Activated naive CD4-positive, alpha-beta T cell treated with anti-CD3 and anti-CD28 coated beads, Interleukin-2, amount 10 ng/mL, durations not matched to agents 7 days and 5 days (primary cell): ENCODE measurements around the gene NTM.

Source experiments
- CTCF ChIA-PET: fragments of 350-600 bp; sonication (Branson Sonifier 250); formaldehyde crosslinking; loops from one replicate; lab custom pipeline; 2021; ENCODE audit warnings: antibody characterized with exemption; lab: Charles Lee
- DNase-seq: peaks from one replicate; pipeline ENCODE4 v3.0.0-alpha.2; 2020
- H3K27ac Mint-ChIP-seq: one replicate; pipeline ENCODE4 v1.8.0; 2021; ENCODE audit warnings: mild to moderate bottlenecking, moderate library complexity, mixed read lengths
- H3K27me3 Mint-ChIP-seq: one replicate; pipeline ENCODE4 v1.8.0; 2021; ENCODE audit warnings: mild to moderate bottlenecking, mixed read lengths
- H3K36me3 Mint-ChIP-seq: one replicate; pipeline ENCODE4 v1.8.0; 2021; ENCODE audit warnings: mixed read lengths
- H3K4me1 Mint-ChIP-seq: one replicate; pipeline ENCODE4 v1.8.0; 2021; ENCODE audit warnings: mixed read lengths
- H3K4me3 Mint-ChIP-seq: one replicate; pipeline ENCODE4 v1.8.0; 2021; ENCODE audit warnings: mild to moderate bottlenecking, moderate library complexity, mixed read lengths
- H3K9me3 Mint-ChIP-seq: one replicate; pipeline ENCODE4 v1.8.0; 2021; ENCODE audit warnings: mixed read lengths

NTM gene

GRCh38 chr11:131723088-131723487 is 352.7 kb downstream of the NTM start:
- no peak overlapping the region for H3K27ac Mint-ChIP-seq
- peaks cover 2% of the 10 kb centered on the region for H3K9me3 Mint-ChIP-seq
- CTCF ChIA-PET, result no interaction called here
- H3K27me3 Mint-ChIP-seq, result no peaks in the 10 kb centered on the region
- H3K36me3 Mint-ChIP-seq, result no peaks in the 10 kb centered on the region
- no peak for DNase-seq
- H3K4me3 Mint-ChIP-seq, result no peak overlapping the region
- H3K4me1 Mint-ChIP-seq, result no peaks in the 10 kb centered on the region

GRCh38 chr11:131724436-131724975 is 354.1 kb downstream of the NTM start:
- no peaks in the 10 kb centered on the region for H3K4me1 Mint-ChIP-seq
- no peaks in the 10 kb centered on the region for H3K36me3 Mint-ChIP-seq
- no peak for DNase-seq
- no peaks in the 10 kb centered on the region for H3K27me3 Mint-ChIP-seq
- H3K4me3 Mint-ChIP-seq, result no peak overlapping the region
- CTCF ChIA-PET, result no interaction called here
- peaks cover 2% of the 10 kb centered on the region for H3K9me3 Mint-ChIP-seq
- no peak overlapping the region for H3K27ac Mint-ChIP-seq

GRCh38 chr11:131734871-131735270 is 364.5 kb downstream of the NTM start:
- H3K36me3 Mint-ChIP-seq, result no peaks in the 10 kb centered on the region
- CTCF ChIA-PET, result no interaction called here
- H3K4me3 Mint-ChIP-seq, result no peak overlapping the region
- H3K4me1 Mint-ChIP-seq, result no peaks in the 10 kb centered on the region
- no peaks in the 10 kb centered on the region for H3K9me3 Mint-ChIP-seq
- no peak overlapping the region for H3K27ac Mint-ChIP-seq
- no peaks in the 10 kb centered on the region for H3K27me3 Mint-ChIP-seq
- no peak for DNase-seq

GRCh38 chr11:131737357-131737756 is 366.9 kb downstream of the NTM start:
- H3K27me3 Mint-ChIP-seq, result no peaks in the 10 kb centered on the region
- H3K27ac Mint-ChIP-seq, result no peak overlapping the region
- no peaks in the 10 kb centered on the region for H3K9me3 Mint-ChIP-seq

GRCh38 chr11:131739243-131739882 is 368.9 kb downstream of the NTM start:
- Mint-ChIP-seq H3K27me3 (no peaks in the 10 kb centered on the region), H3K4me3 (no peak overlapping the region), H3K36me3 (no peaks in the 10 kb centered on the region), H3K27ac (no peak overlapping the region), H3K9me3 (no peaks in the 10 kb centered on the region), H3K4me1 (no peaks in the 10 kb centered on the region)
- DNase-seq, result no peak
- CTCF ChIA-PET, result no interaction called here

More at GRCh38 chr11:131737357-131737756, 366.9 kb downstream of the NTM start:
- Mint-ChIP-seq H3K4me3 (no peak overlapping the region), H3K4me1 (no peaks in the 10 kb centered on the region), H3K36me3 (no peaks in the 10 kb centered on the region)
- DNase-seq, result no peak
- CTCF ChIA-PET, result no interaction called here

GRCh38 chr11:131744847-131745246 is 374.4 kb downstream of the NTM start:
- Mint-ChIP-seq H3K4me3 (no peak overlapping the region), H3K36me3 (no peaks in the 10 kb centered on the region), H3K4me1 (no peaks in the 10 kb centered on the region), H3K27ac (no peak overlapping the region), H3K9me3 (no peaks in the 10 kb centered on the region), H3K27me3 (no peaks in the 10 kb centered on the region)
- CTCF ChIA-PET, result no interaction called here
- no peak for DNase-seq

GRCh38 chr11:131745405-131745804 is 375.0 kb downstream of the NTM start:
- Mint-ChIP-seq H3K4me1 (no peaks in the 10 kb centered on the region), H3K4me3 (no peak overlapping the region), H3K9me3 (no peaks in the 10 kb centered on the region), H3K27ac (no peak overlapping the region), H3K36me3 (no peaks in the 10 kb centered on the region), H3K27me3 (no peaks in the 10 kb centered on the region)
- no peak for DNase-seq
- CTCF ChIA-PET, result no interaction called here

- Mint-ChIP-seq H3K27ac (no peak overlapping the region), H3K36me3 (no peaks in the 10 kb centered on the region), H3K4me3 (no peak overlapping the region), H3K4me1 (no peaks in the 10 kb centered on the region), H3K9me3 (no peaks in the 10 kb centered on the region), H3K27me3 (no peaks in the 10 kb centered on the region)
- DNase-seq, result no peak
- CTCF ChIA-PET, result no interaction called here
These were observed 375.8 kb downstream of the NTM start for GRCh38 chr11:131746201-131746600.

- H3K9me3 Mint-ChIP-seq, result peaks cover 3% of the 10 kb centered on the region
These were observed 378.0 kb downstream of the NTM start for GRCh38 chr11:131748151-131749050.

GRCh38 chr11:131749101-131749500 is 378.7 kb downstream of the NTM start:
- no peaks in the 10 kb centered on the region for H3K27me3 Mint-ChIP-seq
- no peak for DNase-seq
- no peak overlapping the region for H3K4me3 Mint-ChIP-seq
- CTCF ChIA-PET, result interaction anchor here (1.2 to 1.8 kb wide), 2 partner anchors 22 to 378 kb away, joined by 3 to 5 read pairs; no protein-coding TSS in a partner anchor
- no peak overlapping the region for H3K27ac Mint-ChIP-seq
- H3K36me3 Mint-ChIP-seq, result no peaks in the 10 kb centered on the region
- H3K9me3 Mint-ChIP-seq, result peaks cover 5% of the 10 kb centered on the region
- no peaks in the 10 kb centered on the region for H3K4me1 Mint-ChIP-seq

More at GRCh38 chr11:131748151-131749050, 378.0 kb downstream of the NTM start:
- Mint-ChIP-seq H3K27me3 (no peaks in the 10 kb centered on the region), H3K4me3 (no peak overlapping the region), H3K4me1 (no peaks in the 10 kb centered on the region), H3K36me3 (no peaks in the 10 kb centered on the region), H3K27ac (no peak overlapping the region)
- DNase-seq, result peak; percentile 48
- CTCF ChIA-PET, result interaction anchor here (0.7 to 1.8 kb wide), 9 partner anchors 9 to 1194 kb away, joined by 3 to 6 read pairs (median 4); no protein-coding TSS in a partner anchor

- no peak for DNase-seq
- no peaks in the 10 kb centered on the region for H3K4me1 Mint-ChIP-seq
- H3K27ac Mint-ChIP-seq, result no peak overlapping the region
- CTCF ChIA-PET, result no interaction called here
- H3K4me3 Mint-ChIP-seq, result no peak overlapping the region
- peaks cover 5% of the 10 kb centered on the region for H3K9me3 Mint-ChIP-seq
- no peaks in the 10 kb centered on the region for H3K36me3 Mint-ChIP-seq
- no peaks in the 10 kb centered on the region for H3K27me3 Mint-ChIP-seq
These were observed 379.7 kb downstream of the NTM start for GRCh38 chr11:131750152-131750551.

GRCh38 chr11:131750692-131751091 is 380.3 kb downstream of the NTM start:
- CTCF ChIA-PET, result interaction anchor here (0.7 kb wide), 1 partner anchor 153 kb away, joined by 3 read pairs; no protein-coding TSS in a partner anchor
- Mint-ChIP-seq H3K4me1 (no peaks in the 10 kb centered on the region), H3K36me3 (no peaks in the 10 kb centered on the region), H3K9me3 (peaks cover 5% of the 10 kb centered on the region), H3K27me3 (no peaks in the 10 kb centered on the region), H3K4me3 (no peak overlapping the region), H3K27ac (no peak overlapping the region)
- DNase-seq, result no peak

GRCh38 chr11:131754671-131755070 is 384.3 kb downstream of the NTM start:
- H3K4me1 Mint-ChIP-seq, result no peaks in the 10 kb centered on the region
- no peak for DNase-seq
- H3K27ac Mint-ChIP-seq, result no peak overlapping the region
- H3K9me3 Mint-ChIP-seq, result peaks cover 5% of the 10 kb centered on the region
- no peaks in the 10 kb centered on the region for H3K27me3 Mint-ChIP-seq
- CTCF ChIA-PET, result no interaction called here
- H3K36me3 Mint-ChIP-seq, result no peaks in the 10 kb centered on the region
- H3K4me3 Mint-ChIP-seq, result no peak overlapping the region

GRCh38 chr11:131756479-131757110 is 386.2 kb downstream of the NTM start:
- Mint-ChIP-seq H3K9me3 (peaks cover 11% of the 10 kb centered on the region), H3K27me3 (no peaks in the 10 kb centered on the region), H3K27ac (no peak overlapping the region), H3K4me1 (no peaks in the 10 kb centered on the region), H3K4me3 (no peak overlapping the region), H3K36me3 (no peaks in the 10 kb centered on the region)
- CTCF ChIA-PET, result interaction anchor here (1.1 kb wide), 1 partner anchor 8 kb away, joined by 3 read pairs; no protein-coding TSS in a partner anchor
- no peak for DNase-seq
